ENCODE data around the gene AMBRA1. TPM values are rescaled to one million over a fixed set of nuclear protein-coding genes. Genes with fewer than 3 reads are reported as not detected.

Gene AMBRA1
- total RNA-seq, 1 donor from 2014 or later: 45.3 TPM

DNA sequence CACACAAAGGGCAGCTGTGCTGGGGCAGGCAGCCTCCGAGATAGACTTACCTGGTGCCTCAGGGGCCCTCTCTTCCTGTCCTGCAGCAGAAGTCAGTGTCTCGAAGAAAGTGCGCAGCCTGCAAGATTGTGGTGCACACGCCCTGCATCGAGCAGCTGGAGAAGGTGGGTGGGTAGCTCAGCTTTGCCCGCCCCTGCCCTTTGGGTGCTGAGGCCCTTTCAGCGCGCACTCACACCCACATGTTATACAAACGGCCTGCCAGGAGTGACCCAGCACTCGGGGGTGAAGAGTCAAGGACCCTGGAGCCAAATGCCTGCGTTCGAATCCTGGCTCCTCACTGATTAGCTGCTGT is 225.9 kb downstream of the AMBRA1 start:
- DNase-seq (ENCODE audit: low spot score, unreplicated experiment): no peak
- Mint-ChIP-seq H3K27ac (no peak overlapping the region), H3K9me3 (ENCODE audit: low read depth) (no peaks in the 10 kb centered on the region), H3K4me3 (ENCODE audit: low read depth) (no peak overlapping the region), H3K36me3 (ENCODE audit: insufficient read depth) (peaks cover 4% of the 10 kb centered on the region), H3K27me3 (no peaks in the 10 kb centered on the region), H3K4me1 (ENCODE audit: low read depth) (peaks cover 7% of the 10 kb centered on the region)
- TF ChIP-seq, protein P1, sequence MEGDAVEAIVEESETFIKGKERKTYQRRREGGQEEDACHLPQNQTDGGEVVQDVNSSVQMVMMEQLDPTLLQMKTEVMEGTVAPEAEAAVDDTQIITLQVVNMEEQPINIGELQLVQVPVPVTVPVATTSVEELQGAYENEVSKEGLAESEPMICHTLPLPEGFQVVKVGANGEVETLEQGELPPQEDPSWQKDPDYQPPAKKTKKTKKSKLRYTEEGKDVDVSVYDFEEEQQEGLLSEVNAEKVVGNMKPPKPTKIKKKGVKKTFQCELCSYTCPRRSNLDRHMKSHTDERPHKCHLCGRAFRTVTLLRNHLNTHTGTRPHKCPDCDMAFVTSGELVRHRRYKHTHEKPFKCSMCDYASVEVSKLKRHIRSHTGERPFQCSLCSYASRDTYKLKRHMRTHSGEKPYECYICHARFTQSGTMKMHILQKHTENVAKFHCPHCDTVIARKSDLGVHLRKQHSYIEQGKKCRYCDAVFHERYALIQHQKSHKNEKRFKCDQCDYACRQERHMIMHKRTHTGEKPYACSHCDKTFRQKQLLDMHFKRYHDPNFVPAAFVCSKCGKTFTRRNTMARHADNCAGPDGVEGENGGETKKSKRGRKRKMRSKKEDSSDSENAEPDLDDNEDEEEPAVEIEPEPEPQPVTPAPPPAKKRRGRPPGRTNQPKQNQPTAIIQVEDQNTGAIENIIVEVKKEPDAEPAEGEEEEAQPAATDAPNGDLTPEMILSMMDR (IDR thresholded peaks at IDR 0.05; ENCODE audit: unreplicated experiment): no peak

DNA sequence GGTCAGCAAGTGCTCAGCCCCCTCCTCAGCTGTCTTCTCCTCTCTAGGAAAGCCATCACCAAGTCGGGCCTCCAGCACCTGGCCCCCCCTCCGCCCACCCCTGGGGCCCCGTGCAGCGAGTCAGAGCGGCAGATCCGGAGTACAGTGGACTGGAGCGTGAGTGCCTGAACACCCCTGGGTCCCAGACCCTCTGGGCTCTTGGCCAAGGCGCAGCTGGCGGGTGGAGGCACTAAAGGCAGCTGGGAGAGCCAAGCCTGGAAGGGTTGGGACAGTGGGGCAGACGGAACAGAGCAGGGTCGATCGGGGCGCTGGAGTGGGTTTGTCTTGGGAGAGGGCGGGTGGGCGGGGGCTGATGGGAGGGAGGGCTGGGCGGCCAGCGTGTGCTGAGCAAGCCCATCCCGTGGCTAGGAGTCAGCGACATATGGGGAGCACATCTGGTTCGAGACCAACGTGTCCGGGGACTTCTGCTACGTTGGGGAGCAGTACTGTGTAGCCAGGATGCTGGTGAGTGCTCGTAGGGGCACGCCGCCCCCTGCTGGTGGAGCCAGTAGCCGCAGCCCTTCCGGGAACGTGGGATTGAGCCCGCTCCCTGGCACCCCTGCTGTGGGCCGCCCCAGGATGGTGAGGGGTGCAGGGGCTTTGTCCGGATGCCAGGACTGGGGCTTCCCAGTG is 226.4 kb downstream of the AMBRA1 start:
- no peaks in the 10 kb centered on the region for H3K9me3 Mint-ChIP-seq (ENCODE audit: low read depth)
- TF ChIP-seq, protein P1 (IDR thresholded peaks at IDR 0.05; ENCODE audit: unreplicated experiment): peak; percentile 92
- peaks cover 9% of the 10 kb centered on the region for H3K4me1 Mint-ChIP-seq (ENCODE audit: low read depth)
- H3K4me3 Mint-ChIP-seq (ENCODE audit: low read depth): no peak overlapping the region
- no peaks in the 10 kb centered on the region for H3K27me3 Mint-ChIP-seq
- peak; percentile 67 for DNase-seq (ENCODE audit: low spot score, unreplicated experiment)
- H3K27ac Mint-ChIP-seq: no peak overlapping the region
- peaks cover 4% of the 10 kb centered on the region for H3K36me3 Mint-ChIP-seq (ENCODE audit: insufficient read depth)

DNA sequence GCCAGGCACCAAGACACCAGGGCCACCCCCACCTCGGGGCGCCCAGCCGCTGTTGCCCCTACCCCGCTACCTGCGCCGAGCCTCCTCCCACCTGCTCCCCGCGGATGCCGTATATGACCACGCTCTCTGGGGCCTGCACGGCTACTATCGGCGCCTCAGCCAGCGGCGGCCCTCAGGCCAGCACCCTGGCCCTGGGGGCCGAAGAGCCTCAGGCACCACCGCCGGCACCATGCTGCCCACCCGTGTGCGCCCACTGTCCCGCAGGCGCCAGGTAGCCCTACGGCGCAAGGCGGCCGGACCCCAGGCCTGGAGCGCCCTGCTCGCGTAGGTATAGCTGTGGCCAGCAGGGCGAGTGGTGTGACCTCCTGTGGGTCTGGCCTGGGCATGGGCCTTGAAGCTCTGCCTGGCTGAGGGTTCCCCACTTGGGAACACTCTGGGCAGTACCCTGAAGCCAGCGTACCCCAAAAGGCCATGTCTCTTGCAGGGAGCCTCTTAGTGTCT is 227.1 kb downstream of the AMBRA1 start:
- Mint-ChIP-seq H3K36me3 (ENCODE audit: insufficient read depth) (peaks cover 4% of the 10 kb centered on the region), H3K27ac (no peak overlapping the region), H3K9me3 (ENCODE audit: low read depth) (no peaks in the 10 kb centered on the region), H3K4me3 (ENCODE audit: low read depth) (no peak overlapping the region), H3K4me1 (ENCODE audit: low read depth) (peaks cover 9% of the 10 kb centered on the region), H3K27me3 (no peaks in the 10 kb centered on the region)
- TF ChIP-seq, protein P1 (IDR thresholded peaks at IDR 0.05; ENCODE audit: unreplicated experiment): no peak
- DNase-seq (ENCODE audit: low spot score, unreplicated experiment): no peak

GRCh38 chr11:46366260-46366659 is 227.6 kb downstream of the AMBRA1 start:
- H3K27me3 Mint-ChIP-seq: no peaks in the 10 kb centered on the region
- H3K4me3 Mint-ChIP-seq (ENCODE audit: low read depth): no peak overlapping the region
- peaks cover 10% of the 10 kb centered on the region for H3K4me1 Mint-ChIP-seq (ENCODE audit: low read depth)
- peaks cover 4% of the 10 kb centered on the region for H3K36me3 Mint-ChIP-seq (ENCODE audit: insufficient read depth)
- no peaks in the 10 kb centered on the region for H3K9me3 Mint-ChIP-seq (ENCODE audit: low read depth)
- no peak overlapping the region for H3K27ac Mint-ChIP-seq
- no peak for DNase-seq (ENCODE audit: low spot score, unreplicated experiment)
- TF ChIP-seq, protein P1 (IDR thresholded peaks at IDR 0.05; ENCODE audit: unreplicated experiment): no peak

DNA sequence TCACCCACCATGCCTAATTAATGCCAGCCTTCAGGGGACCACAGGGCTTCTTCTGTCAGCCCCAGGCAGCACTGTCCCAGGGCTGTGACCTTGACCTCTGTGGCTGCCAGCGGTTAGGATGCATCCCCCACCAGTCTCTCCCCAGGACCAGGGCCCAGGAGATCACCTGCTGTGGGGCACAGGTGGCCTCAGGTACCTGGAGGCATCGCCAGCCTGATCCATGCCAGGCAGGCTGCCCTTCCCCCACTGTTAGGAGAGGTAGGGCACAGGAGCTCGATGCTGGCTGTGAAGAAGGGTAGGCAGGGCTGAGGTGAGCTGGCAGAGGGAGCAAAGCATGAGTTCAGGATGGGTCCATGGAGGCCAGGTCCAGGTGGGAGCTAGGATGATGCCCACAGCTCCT is 229.0 kb downstream of the AMBRA1 start:
- Mint-ChIP-seq H3K36me3 (ENCODE audit: insufficient read depth) (peaks cover 4% of the 10 kb centered on the region), H3K4me1 (ENCODE audit: low read depth) (peaks cover 13% of the 10 kb centered on the region), H3K27me3 (no peaks in the 10 kb centered on the region), H3K27ac (no peak overlapping the region), H3K4me3 (ENCODE audit: low read depth) (no peak overlapping the region), H3K9me3 (ENCODE audit: low read depth) (no peaks in the 10 kb centered on the region)
- DNase-seq (ENCODE audit: low spot score, unreplicated experiment): no peak
- TF ChIP-seq, protein P1 (IDR thresholded peaks at IDR 0.05; ENCODE audit: unreplicated experiment): no peak

Data from progenitor cell of endocrine pancreas (in vitro differentiated cells).